OCI-LY3 (cell line): ENCODE data around the gene CRLF2.

Source experiments
- CTCF ChIP-seq: fragments of 200-600, 300-600 bp; sonication (generic); IDR thresholded peaks from 2 replicates; pipeline ENCODE4 v1.5.1; 2014; ENCODE audit warnings: antibody characterized with exemption, low read length, low read depth
- EZH2phosphoT487 ChIP-seq: fragments of 200-600 bp; shearing (Covaris generic); IDR thresholded peaks from 2 replicates; pipeline ENCODE4 v1.6.1; 2018; ENCODE audit warnings: antibody characterized with exemption, mixed run types, low read depth

- TF ChIP-seq CTCF = no peak
- no peak for TF ChIP-seq EZH2phosphoT487
These were observed 61.7 kb downstream of the CRLF2 start for GRCh38 chrX:1150569-1151347.
